ENCODE data around the gene TM4SF5. TPM values are rescaled to one million over a fixed set of nuclear protein-coding genes. Genes with fewer than 3 reads are reported as not detected.

The TM4SF5 gene
- polyA plus RNA-seq, 3 donors: not detected

DNA sequence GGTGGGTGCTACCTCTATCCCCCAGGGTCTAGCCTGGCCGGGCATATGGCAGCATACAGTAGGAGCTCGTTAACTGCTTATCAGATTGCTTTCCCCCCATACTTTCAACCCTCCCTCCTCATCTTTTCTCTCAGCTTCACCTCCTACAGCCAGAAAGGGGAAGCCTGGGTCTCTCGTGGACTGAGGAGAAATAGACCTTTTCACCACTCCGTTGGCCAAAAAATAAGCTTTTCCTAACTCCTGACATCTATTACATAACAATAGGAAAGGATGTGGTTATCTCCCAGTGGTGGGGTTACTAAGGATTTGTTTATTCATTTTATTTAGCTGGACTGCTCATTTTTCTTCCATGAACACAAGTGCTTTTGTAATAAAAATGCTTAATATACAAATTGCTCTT, 23.0 kb upstream of the TM4SF5 start:
- DNase-seq: peak in 1 of 3 donors; percentile 20
- Histone ChIP-seq H3K36me3 (replicated peaks in 1 of 2; ENCODE audit: control insufficient read depth in 1 of 2, insufficient read depth in 2 of 2, low read length in 2 of 2) (no peaks in the 10 kb centered on the region), H3K4me1 (ENCODE audit: control insufficient read depth in 1 of 2, insufficient read depth in 2 of 2, low read length in 2 of 2) (peaks cover 42 to 47% of the 10 kb centered on the region in 2 donors), H3K4me3 (replicated peaks in 1 of 3; ENCODE audit: low read depth in 2 of 3, low read length in 3 of 3) (peak overlapping the region in 1 of 3 experiments; percentile 53), H4K20me1 (ENCODE audit: insufficient read depth, low read length) (no peaks in the 10 kb centered on the region), H3K4me2 (replicated peaks; ENCODE audit: extremely low read depth, low read length, poor library complexity, severe bottlenecking) (peak overlapping the region; percentile 62), H3K9ac (ENCODE audit: insufficient read depth, low read length, poor library complexity, severe bottlenecking) (no peak overlapping the region), H3K79me2 (ENCODE audit: insufficient read depth, low read length) (no peaks in the 10 kb centered on the region), H2AFZ (ENCODE audit: insufficient read depth, low read depth, low read length, poor library complexity, severe bottlenecking) (no peak overlapping the region), H3K27ac (ENCODE audit: low read depth in 1 of 2, low read length in 2 of 2) (peak overlapping the region in 1 of 2 donors; percentile 47), H3K9me3 (replicated peaks in 1 of 2; ENCODE audit: control insufficient read depth in 1 of 2, insufficient read depth in 1 of 2, low read length in 2 of 2) (no peaks in the 10 kb centered on the region), H3K27me3 (ENCODE audit: control insufficient read depth in 2 of 2, insufficient read depth in 2 of 2, low read length in 2 of 2) (peaks cover 9 to 23% of the 10 kb centered on the region in 2 donors)
- Mint-ChIP-seq H3K36me3 (peaks cover 0 to 5% of the 10 kb centered on the region in 2 donors), H3K27ac (peak overlapping the region; percentile 89 to 97 (median 92)), H3K4me3 (peak overlapping the region; percentile 77 to 84), H3K27me3 (ENCODE audit: low read depth in 3 of 3) (peaks cover 29 to 66% (median 33%) of the 10 kb centered on the region in 3 donors), H3K9me3 (peaks cover 0 to 2% (median 0%) of the 10 kb centered on the region in 7 donors), H3K4me1 (peaks cover 55% of the 10 kb centered on the region)
- TF ChIP-seq, protein P1, sequence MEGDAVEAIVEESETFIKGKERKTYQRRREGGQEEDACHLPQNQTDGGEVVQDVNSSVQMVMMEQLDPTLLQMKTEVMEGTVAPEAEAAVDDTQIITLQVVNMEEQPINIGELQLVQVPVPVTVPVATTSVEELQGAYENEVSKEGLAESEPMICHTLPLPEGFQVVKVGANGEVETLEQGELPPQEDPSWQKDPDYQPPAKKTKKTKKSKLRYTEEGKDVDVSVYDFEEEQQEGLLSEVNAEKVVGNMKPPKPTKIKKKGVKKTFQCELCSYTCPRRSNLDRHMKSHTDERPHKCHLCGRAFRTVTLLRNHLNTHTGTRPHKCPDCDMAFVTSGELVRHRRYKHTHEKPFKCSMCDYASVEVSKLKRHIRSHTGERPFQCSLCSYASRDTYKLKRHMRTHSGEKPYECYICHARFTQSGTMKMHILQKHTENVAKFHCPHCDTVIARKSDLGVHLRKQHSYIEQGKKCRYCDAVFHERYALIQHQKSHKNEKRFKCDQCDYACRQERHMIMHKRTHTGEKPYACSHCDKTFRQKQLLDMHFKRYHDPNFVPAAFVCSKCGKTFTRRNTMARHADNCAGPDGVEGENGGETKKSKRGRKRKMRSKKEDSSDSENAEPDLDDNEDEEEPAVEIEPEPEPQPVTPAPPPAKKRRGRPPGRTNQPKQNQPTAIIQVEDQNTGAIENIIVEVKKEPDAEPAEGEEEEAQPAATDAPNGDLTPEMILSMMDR (IDR thresholded peaks at IDR 0.05): no peak
- WGBS (ENCODE audit: insufficient coverage): 50% methylated on average over 1 of the region's 4 CpGs
- intact Hi-C loops (cut with micrococcal nuclease): no loop called here

- Histone ChIP-seq H3K4me1 (ENCODE audit: control insufficient read depth in 1 of 2, insufficient read depth in 2 of 2, low read length in 2 of 2) (peaks cover 37 to 43% of the 10 kb centered on the region in 2 donors), H2AFZ (ENCODE audit: insufficient read depth, low read depth, low read length, poor library complexity, severe bottlenecking) (no peak overlapping the region), H3K36me3 (replicated peaks in 1 of 2; ENCODE audit: control insufficient read depth in 1 of 2, insufficient read depth in 2 of 2, low read length in 2 of 2) (no peaks in the 10 kb centered on the region), H3K27ac (ENCODE audit: low read depth in 1 of 2, low read length in 2 of 2) (no peak overlapping the region), H3K4me2 (replicated peaks; ENCODE audit: extremely low read depth, low read length, poor library complexity, severe bottlenecking) (no peak overlapping the region), H3K27me3 (ENCODE audit: control insufficient read depth in 2 of 2, insufficient read depth in 2 of 2, low read length in 2 of 2) (peaks cover 5 to 9% of the 10 kb centered on the region in 2 donors), H3K79me2 (ENCODE audit: insufficient read depth, low read length) (no peaks in the 10 kb centered on the region), H4K20me1 (ENCODE audit: insufficient read depth, low read length) (no peaks in the 10 kb centered on the region), H3K9me3 (replicated peaks in 1 of 2; ENCODE audit: control insufficient read depth in 1 of 2, insufficient read depth in 1 of 2, low read length in 2 of 2) (no peaks in the 10 kb centered on the region), H3K4me3 (replicated peaks in 1 of 3; ENCODE audit: low read depth in 2 of 3, low read length in 3 of 3) (no peak overlapping the region), H3K9ac (ENCODE audit: insufficient read depth, low read length, poor library complexity, severe bottlenecking) (no peak overlapping the region)
- Mint-ChIP-seq H3K36me3 (no peaks in the 10 kb centered on the region), H3K9me3 (peaks cover 0 to 2% (median 0%) of the 10 kb centered on the region in 7 donors), H3K4me1 (peaks cover 47% of the 10 kb centered on the region), H3K27ac (peak overlapping the region in 1 of 7 donors; percentile 25), H3K4me3 (peak overlapping the region in 1 of 2 donors; percentile 21), H3K27me3 (ENCODE audit: low read depth in 3 of 3) (peaks cover 22 to 59% (median 33%) of the 10 kb centered on the region in 3 donors)
- intact Hi-C loops (cut with micrococcal nuclease): no loop called here
- TF ChIP-seq, protein P1 (IDR thresholded peaks at IDR 0.05): no peak
- 0% methylated on average over 1 of the region's 3 CpGs for WGBS (ENCODE audit: insufficient coverage)
- DNase-seq: no peak
Observed at GRCh38 chr17:4750606-4751005, 21.1 kb upstream of the TM4SF5 start.
